ENCODE data around the gene STX5. TPM values are rescaled to one million over a fixed set of nuclear protein-coding genes. Genes with fewer than 3 reads are reported as not detected.

Gene STX5
- total and polyA plus RNA-seq, 9 of the 15 experiments (the other 6 are each of a cell fraction or from before 2014, with no cell fraction given), result 2.8 to 28.6 (median 23.7) TPM

DNA sequence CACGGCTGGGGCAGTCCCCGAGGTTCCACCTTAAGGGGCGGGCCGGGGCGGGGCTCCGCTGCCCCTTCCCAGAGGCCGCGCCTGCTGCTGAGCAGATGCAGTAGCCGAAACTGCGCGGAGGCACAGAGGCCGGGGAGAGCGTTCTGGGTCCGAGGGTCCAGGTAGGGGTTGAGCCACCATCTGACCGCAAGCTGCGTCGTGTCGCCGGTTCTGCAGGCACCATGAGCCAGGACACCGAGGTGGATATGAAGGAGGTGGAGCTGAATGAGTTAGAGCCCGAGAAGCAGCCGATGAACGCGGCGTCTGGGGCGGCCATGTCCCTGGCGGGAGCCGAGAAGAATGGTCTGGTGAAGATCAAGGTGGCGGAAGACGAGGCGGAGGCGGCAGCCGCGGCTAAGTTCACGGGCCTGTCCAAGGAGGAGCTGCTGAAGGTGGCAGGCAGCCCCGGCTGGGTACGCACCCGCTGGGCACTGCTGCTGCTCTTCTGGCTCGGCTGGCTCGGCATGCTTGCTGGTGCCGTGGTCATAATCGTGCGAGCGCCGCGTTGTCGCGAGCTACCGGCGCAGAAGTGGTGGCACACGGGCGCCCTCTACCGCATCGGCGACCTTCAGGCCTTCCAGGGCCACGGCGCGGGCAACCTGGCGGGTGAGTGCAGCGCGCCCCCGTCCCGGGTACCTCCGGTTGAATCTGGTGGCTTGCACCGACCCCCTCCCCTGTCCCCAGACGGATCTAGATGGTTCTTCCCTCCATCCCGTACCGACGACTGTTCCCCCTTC is 49.1 kb upstream of the STX5 start, which contains the start of gene SLC3A2 (continued):
- TF ChIP-seq, protein P1, sequence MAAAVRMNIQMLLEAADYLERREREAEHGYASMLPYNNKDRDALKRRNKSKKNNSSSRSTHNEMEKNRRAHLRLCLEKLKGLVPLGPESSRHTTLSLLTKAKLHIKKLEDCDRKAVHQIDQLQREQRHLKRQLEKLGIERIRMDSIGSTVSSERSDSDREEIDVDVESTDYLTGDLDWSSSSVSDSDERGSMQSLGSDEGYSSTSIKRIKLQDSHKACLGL (CRISPR knock-in tag; IDR thresholded peaks at IDR 0.05; ENCODE audit: borderline replicate concordance, poor library complexity, severe bottlenecking), result peak; percentile 49
- no peak; the same call in 1 of the 2 replicates for TF ChIP-seq ETV1 (tag; conservative IDR thresholded peaks at IDR 0.05; ENCODE audit: low read depth)
- peak in 1 of 2 experiments; percentile 52 for TF ChIP-seq MAZ (CRISPR knock-in tag; conservative IDR thresholded peaks at IDR 0.05 in 1 of 2, IDR thresholded peaks at IDR 0.05 in 1 of 2)
- peak; percentile 98 for TF ChIP-seq NFRKB (IDR thresholded peaks at IDR 0.05; ENCODE audit: low read depth)
- peak; percentile 95 for TF ChIP-seq POLR2AphosphoS5 (IDR thresholded peaks at IDR 0.05; ENCODE audit: control insufficient read depth, insufficient read depth, low read depth, low read length)
- TF ChIP-seq NRF1 (conservative IDR thresholded peaks at IDR 0.05 in 1 of 2, IDR thresholded peaks at IDR 0.05 in 1 of 2), result peak; percentile 67 to 71
- no peak for TF ChIP-seq ZNF408 (CRISPR knock-in tag; IDR thresholded peaks at IDR 0.05; ENCODE audit: low read depth)
- TF ChIP-seq NKRF (IDR thresholded peaks at IDR 0.05; ENCODE audit: borderline replicate concordance), result peak; percentile 92
- peak; percentile 87; the same call in 1 of the 2 replicates for TF ChIP-seq ZC3H4 (CRISPR knock-in tag; IDR thresholded peaks at IDR 0.05; ENCODE audit: borderline replicate concordance)
- TF ChIP-seq U2AF1 (optimal IDR thresholded peaks at IDR 0.05; ENCODE audit: low read depth, low read length), result peak; percentile 43
- TF ChIP-seq STAG1 (CRISPR knock-in tag; IDR thresholded peaks at IDR 0.05; ENCODE audit: borderline replicate concordance), result peak; percentile 50
- TF ChIP-seq MNT (conservative IDR thresholded peaks at IDR 0.05), result peak; percentile 77 to 92
- TF ChIP-seq, protein P2, sequence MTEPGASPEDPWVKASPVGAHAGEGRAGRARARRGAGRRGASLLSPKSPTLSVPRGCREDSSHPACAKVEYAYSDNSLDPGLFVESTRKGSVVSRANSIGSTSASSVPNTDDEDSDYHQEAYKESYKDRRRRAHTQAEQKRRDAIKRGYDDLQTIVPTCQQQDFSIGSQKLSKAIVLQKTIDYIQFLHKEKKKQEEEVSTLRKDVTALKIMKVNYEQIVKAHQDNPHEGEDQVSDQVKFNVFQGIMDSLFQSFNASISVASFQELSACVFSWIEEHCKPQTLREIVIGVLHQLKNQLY (CRISPR knock-in tag; conservative IDR thresholded peaks at IDR 0.05), result no peak; a peak in 2 of 4 replicates
- no peak for TF ChIP-seq NUFIP1 (IDR thresholded peaks at IDR 0.05; ENCODE audit: partially characterized antibody)
- peak; percentile 38 to 89 (median 65) for TF ChIP-seq YY1 (IDR thresholded peaks at IDR 0.05; ENCODE audit: borderline replicate concordance in 1 of 3, control insufficient read depth in 1 of 3, extremely low read depth in 1 of 3, insufficient read depth in 3 of 3, insufficient read length in 1 of 3, insufficient replicate concordance in 2 of 3, low read depth in 1 of 3, low read length in 2 of 3)
- TF ChIP-seq ZNF121 (CRISPR knock-in tag; conservative IDR thresholded peaks at IDR 0.05), result no peak
- peak; percentile 33 for TF ChIP-seq ELF4 (CRISPR knock-in tag; IDR thresholded peaks at IDR 0.05)

Data from K562 (cell line).